ENCODE data around the gene TUBB4A. TPM values are rescaled to one million over a fixed set of nuclear protein-coding genes. Genes with fewer than 3 reads are reported as not detected.
A peak's percentile ranks its signal among the peaks of the same experiment; 100 is the strongest.

The TUBB4A gene
- total RNA-seq, 1 experiment from 2014 or later = 4.4 TPM

DNA sequence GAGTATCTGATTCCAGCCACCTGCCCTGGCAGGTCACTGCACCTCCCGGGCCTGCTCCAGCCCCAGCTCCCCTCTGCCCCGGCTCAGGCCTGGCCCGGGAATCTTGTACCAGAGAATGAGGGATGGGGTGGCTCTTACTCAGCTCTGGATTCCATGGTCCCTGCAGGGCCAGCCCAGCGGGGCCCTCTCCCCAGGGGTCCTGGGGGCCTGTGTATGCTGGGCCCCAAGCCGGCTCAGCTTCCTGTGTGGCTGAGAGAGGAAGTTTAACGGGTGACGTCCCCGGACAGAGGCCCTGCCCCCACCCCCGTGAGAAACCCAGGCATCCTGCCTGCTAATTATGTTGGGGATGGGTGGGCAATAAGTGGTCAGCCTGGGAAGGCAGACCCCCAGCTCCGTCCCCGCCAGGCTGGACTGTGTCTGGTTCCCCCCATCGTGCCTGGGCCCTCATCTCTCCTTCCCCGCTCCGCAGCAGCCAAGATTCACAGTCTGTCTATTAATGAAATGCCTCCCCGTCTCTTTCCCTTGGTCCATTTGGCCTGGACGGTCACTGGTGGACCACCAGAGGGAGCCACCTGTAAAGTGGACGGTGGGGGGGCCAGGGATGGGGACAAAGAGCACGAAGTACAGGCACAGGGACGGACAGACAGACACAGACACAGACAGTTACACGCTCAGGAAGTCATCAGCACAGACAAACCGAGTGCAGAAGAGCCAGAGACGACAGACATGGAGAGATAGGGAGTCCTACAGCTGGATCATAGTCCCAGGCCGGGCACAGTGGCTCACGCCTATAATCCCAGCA, 20.4 kb downstream of the TUBB4A start, which contains the start of gene DENND1C:
TSS of gene DENND1C (minus strand) at position 247 of the 802 bp plus-strand sequence. CDS start at position 155, 92 bp downstream.
- no peaks in the 10 kb centered on the region for H3K9me3 ChIP-seq (ENCODE audit: control insufficient read depth, insufficient read depth, low read depth, low read length)
- H3K4me3 ChIP-seq (ENCODE audit: low read depth in 2 of 2, low read length in 2 of 2) = no peak within 1 kb of the TSS
- H3K27me3 ChIP-seq (ENCODE audit: control insufficient read depth, insufficient read depth, low read length) = no peaks in the 10 kb centered on the region
- BruUV-seq (replicated peaks) = no TSS peak
- DNase-seq (ENCODE audit: low read depth, low spot score) = no peak
- H3K36me3 ChIP-seq (ENCODE audit: control insufficient read depth, insufficient read depth, low read length) = no peaks in the 10 kb centered on the region
- no peak within 1 kb of the TSS for H3K27ac ChIP-seq (ENCODE audit: low read length)
- POLR2A ChIA-PET = no interaction called here
- TF ChIP-seq, protein P1, sequence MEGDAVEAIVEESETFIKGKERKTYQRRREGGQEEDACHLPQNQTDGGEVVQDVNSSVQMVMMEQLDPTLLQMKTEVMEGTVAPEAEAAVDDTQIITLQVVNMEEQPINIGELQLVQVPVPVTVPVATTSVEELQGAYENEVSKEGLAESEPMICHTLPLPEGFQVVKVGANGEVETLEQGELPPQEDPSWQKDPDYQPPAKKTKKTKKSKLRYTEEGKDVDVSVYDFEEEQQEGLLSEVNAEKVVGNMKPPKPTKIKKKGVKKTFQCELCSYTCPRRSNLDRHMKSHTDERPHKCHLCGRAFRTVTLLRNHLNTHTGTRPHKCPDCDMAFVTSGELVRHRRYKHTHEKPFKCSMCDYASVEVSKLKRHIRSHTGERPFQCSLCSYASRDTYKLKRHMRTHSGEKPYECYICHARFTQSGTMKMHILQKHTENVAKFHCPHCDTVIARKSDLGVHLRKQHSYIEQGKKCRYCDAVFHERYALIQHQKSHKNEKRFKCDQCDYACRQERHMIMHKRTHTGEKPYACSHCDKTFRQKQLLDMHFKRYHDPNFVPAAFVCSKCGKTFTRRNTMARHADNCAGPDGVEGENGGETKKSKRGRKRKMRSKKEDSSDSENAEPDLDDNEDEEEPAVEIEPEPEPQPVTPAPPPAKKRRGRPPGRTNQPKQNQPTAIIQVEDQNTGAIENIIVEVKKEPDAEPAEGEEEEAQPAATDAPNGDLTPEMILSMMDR (IDR thresholded peaks at IDR 0.05) = peak; percentile 76
- TF ChIP-seq POLR2AphosphoS5 (IDR thresholded peaks at IDR 0.05; ENCODE audit: low read depth, low read length) (no peak), TCF7L2 (IDR thresholded peaks at IDR 0.05; ENCODE audit: low read depth, low read length) (no peak), SIN3A (IDR thresholded peaks at IDR 0.05; ENCODE audit: borderline replicate concordance, insufficient read depth, low read depth, low read length) (no peak)
- TF ChIP-seq, protein P2, sequence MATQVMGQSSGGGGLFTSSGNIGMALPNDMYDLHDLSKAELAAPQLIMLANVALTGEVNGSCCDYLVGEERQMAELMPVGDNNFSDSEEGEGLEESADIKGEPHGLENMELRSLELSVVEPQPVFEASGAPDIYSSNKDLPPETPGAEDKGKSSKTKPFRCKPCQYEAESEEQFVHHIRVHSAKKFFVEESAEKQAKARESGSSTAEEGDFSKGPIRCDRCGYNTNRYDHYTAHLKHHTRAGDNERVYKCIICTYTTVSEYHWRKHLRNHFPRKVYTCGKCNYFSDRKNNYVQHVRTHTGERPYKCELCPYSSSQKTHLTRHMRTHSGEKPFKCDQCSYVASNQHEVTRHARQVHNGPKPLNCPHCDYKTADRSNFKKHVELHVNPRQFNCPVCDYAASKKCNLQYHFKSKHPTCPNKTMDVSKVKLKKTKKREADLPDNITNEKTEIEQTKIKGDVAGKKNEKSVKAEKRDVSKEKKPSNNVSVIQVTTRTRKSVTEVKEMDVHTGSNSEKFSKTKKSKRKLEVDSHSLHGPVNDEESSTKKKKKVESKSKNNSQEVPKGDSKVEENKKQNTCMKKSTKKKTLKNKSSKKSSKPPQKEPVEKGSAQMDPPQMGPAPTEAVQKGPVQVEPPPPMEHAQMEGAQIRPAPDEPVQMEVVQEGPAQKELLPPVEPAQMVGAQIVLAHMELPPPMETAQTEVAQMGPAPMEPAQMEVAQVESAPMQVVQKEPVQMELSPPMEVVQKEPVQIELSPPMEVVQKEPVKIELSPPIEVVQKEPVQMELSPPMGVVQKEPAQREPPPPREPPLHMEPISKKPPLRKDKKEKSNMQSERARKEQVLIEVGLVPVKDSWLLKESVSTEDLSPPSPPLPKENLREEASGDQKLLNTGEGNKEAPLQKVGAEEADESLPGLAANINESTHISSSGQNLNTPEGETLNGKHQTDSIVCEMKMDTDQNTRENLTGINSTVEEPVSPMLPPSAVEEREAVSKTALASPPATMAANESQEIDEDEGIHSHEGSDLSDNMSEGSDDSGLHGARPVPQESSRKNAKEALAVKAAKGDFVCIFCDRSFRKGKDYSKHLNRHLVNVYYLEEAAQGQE (IDR thresholded peaks at IDR 0.05; ENCODE audit: insufficient read depth in 1 of 2, low read depth in 2 of 2, low read length in 1 of 2) = no peak
- in situ Hi-C loops (cut with HindIII; ENCODE audit: low pct_unique_long_range_greater_than_20kb, low sequenced_read_pairs) = no loop called here
- CTCF ChIA-PET = no interaction called here
- peak; percentile 73 for ATAC-seq
- intact Hi-C loops (cut with micrococcal nuclease; ENCODE audit: unreplicated experiment) = no loop called here
- no peaks in the 10 kb centered on the region for H3K4me1 ChIP-seq (ENCODE audit: control insufficient read depth, insufficient read depth, low read length)

DNA sequence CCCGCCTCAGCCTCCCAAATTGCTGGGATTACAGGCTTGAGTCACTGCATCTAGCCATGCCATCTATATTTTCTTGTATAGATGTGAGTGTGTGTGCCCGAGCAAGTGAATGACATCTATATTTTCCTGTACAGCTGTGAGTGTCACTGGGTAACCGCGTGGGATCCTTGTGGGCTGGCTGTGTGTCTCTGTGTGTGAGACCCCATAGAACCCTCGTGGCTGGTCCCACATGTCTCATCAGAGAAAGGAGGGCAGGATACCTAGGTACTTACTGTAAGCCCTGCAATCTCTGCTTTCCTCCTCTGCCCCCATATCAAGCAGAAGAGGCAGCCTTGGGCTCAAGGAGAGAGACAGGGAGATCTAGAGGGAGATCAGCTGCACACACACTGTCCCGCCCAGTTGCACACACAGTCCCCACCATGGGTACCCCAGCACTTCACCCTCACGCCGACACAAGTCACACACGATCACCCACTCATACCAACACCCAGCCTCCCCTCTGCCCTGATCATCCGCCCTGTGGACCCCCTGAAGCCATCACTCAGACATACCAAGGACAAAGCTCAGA, 21.2 kb downstream of the TUBB4A start:
- TF ChIP-seq, protein P2 (IDR thresholded peaks at IDR 0.05; ENCODE audit: insufficient read depth in 1 of 2, low read depth in 2 of 2, low read length in 1 of 2) = no peak
- TF ChIP-seq, protein P1 (IDR thresholded peaks at IDR 0.05) = no peak
- no peak for TF ChIP-seq TCF7L2 (IDR thresholded peaks at IDR 0.05; ENCODE audit: low read depth, low read length)
- TF ChIP-seq SIN3A (IDR thresholded peaks at IDR 0.05; ENCODE audit: borderline replicate concordance, insufficient read depth, low read depth, low read length) = no peak
- no peak for TF ChIP-seq POLR2AphosphoS5 (IDR thresholded peaks at IDR 0.05; ENCODE audit: low read depth, low read length)
- H3K36me3 ChIP-seq (ENCODE audit: control insufficient read depth, insufficient read depth, low read length) = no peaks in the 10 kb centered on the region
- no peak for DNase-seq (ENCODE audit: low read depth, low spot score)
- ChIA-PET CTCF (no interaction called here), POLR2A (no interaction called here)
- BruUV-seq (replicated peaks) = no TSS peak
- H3K27ac ChIP-seq (ENCODE audit: low read length) = no peak overlapping the region
- ATAC-seq = no peak
- H3K4me3 ChIP-seq (ENCODE audit: low read depth in 2 of 2, low read length in 2 of 2) = no peak overlapping the region
- no peaks in the 10 kb centered on the region for H3K9me3 ChIP-seq (ENCODE audit: control insufficient read depth, insufficient read depth, low read depth, low read length)
- no peaks in the 10 kb centered on the region for H3K27me3 ChIP-seq (ENCODE audit: control insufficient read depth, insufficient read depth, low read length)
- H3K4me1 ChIP-seq (ENCODE audit: control insufficient read depth, insufficient read depth, low read length) = no peaks in the 10 kb centered on the region
- intact Hi-C loops (cut with micrococcal nuclease; ENCODE audit: unreplicated experiment) = no loop called here
- in situ Hi-C loops (cut with HindIII; ENCODE audit: low pct_unique_long_range_greater_than_20kb, low sequenced_read_pairs) = no loop called here
